ENCODE data around the gene NPHP1.
"Not testable (repeated sequence)": the region's sequence is repeated elsewhere in the genome, so short reads cannot be mapped to it uniquely, and the experiment has no call there.

- not testable (repeated sequence) for TF ChIP-seq CTCF (IDR thresholded peaks at IDR 0.05); EZH2 (IDR thresholded peaks at IDR 0.05; ENCODE audit: borderline replicate concordance, insufficient read depth, low read depth, low read length, poor library complexity, severe bottlenecking)
Observed at GRCh38 chr2:110190169-110190568, 14.6 kb downstream of the NPHP1 start.
